Activated naive CD4-positive, alpha-beta T cell treated with Interleukin-2 at 50 U/mL for 16 hours (primary cell): Measurements from ENCODE around the gene ARFGEF3.
"Not testable (repeated sequence)": the region's sequence is repeated elsewhere in the genome, so short reads cannot be mapped to it uniquely, and the experiment has no call there.

ENCODE experiments used
- DNase-seq: peaks from one replicate; pipeline ENCODE4 v3.0.0-alpha.2; 2020

Gene ARFGEF3

DNA sequence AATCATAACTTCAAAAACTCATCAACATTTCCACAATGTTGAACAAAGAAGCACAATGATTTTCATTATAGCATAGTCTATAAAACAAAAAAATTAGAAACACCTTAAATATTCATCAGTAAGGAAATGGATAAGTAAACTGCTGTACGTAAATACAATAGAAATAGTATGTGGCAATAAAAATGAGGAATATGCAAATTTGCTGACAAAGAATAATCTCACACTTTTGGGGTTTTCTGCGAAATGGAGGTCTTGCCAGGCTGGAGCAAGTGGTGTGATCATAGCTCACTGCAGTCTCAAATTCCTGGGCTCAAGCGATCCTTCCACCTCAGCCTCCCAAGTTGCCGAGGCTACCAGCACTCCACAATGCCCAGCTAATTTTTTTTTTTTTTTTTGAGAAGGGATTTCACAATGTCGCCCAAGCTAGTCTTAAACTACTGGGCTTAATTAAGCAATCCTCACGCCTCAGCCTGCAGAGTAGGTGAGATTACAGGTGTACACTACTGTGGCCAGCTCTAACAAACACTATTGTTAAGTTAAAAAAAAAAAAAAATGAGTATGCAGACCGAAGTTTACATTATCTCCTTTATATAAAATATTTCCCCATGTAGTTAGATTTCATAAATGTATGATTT lies 157.1 kb downstream of the ARFGEF3 start:
- DNase-seq: no peak

DNA sequence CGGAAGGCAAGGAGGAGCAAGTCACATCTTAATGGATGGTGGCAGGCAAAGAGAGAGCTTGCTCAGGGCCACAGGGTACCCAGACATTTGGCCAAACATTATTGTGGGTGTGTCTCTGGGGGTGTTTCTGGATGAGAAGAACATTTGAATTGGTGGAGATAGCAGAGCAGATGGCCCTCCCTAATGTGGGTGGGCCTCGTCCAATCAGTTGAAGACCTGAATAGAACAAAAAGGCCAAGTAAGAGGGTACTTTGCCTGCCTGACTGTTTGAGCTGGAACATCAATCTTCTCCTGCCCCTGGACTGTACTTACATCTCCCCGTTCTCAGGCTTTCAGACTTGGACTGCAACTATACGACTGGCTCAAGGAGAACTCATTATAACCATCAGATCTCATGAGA lies 160.2 kb downstream of the ARFGEF3 start:
- no peak for DNase-seq

DNA sequence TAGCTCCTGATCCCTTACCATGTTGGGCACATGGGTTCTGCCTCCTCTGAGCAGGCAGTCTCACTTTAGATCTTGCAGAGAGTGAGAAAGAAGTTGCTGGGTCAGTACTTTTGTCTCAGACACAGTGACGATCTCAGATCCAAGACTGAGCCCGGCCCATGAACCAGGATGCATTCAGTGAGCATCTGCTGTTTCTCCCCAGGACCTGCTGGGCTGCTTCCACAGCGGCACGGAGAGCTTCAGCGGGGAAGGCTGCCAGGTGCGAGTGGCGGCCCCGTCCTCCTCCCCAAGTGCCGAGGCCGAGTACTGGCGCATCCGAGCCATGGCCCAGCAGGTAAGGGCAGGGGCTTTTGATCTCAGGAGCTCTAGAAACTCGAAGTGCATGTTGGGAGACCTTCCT lies 162.1 kb downstream of the ARFGEF3 start:
- no peak for DNase-seq

DNA sequence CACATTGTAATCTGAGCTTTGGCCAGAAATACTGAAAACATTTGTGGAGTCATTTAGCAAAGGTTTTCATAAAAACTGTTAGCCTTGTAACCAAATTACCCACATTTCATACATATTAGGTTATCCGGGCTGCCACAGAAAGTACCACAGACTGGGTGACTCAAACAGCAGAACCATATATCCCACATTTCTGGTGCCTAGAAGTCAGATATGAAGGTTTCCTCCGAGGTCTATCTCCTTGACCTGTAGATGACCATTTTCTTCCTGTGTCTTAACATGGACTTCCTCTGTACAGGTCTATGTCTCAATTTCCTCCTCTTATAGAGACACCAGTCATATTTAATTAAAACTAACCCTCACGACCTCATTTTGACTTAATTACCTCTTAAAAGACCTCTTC lies 166.5 kb downstream of the ARFGEF3 start:
- DNase-seq: no peak

DNA sequence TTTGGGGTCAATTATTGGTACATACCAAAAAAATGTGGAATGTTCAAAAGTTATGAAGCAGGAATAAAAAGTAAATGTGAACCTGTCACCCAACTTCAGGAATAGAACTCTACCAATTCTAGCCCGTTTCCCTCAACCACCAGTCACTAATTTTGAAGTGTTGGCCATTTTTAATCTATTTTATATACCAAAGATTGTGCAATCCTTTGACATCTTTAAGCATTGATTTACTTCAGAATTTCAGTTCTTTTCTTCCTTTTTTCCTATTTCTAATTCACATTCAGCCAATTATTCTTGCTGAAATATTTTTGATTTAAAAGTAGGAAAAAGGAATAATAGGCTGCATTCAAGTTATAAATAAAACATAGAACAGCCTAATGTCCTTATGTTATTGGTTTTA lies 169.0 kb downstream of the ARFGEF3 start:
- no peak for DNase-seq

DNA sequence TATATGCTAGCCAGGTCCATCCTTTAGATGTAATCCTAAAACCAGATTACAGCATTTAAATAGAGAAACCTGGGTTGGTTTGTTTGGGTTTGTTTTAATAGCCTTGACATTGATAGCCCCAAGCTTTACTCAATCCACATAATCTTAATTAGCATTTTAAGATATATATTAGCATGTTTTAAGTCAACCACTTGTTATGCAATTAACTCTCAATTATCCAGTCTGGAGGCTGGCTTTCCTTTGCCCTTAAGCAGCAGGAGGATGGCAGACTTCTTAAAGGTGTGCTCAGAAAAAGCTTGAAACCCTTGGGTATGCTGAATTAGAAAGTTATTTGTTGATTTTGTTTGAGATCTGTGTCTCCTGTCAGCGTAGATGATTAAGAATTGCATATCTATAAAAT lies 169.7 kb downstream of the ARFGEF3 start:
- no peak for DNase-seq

DNA sequence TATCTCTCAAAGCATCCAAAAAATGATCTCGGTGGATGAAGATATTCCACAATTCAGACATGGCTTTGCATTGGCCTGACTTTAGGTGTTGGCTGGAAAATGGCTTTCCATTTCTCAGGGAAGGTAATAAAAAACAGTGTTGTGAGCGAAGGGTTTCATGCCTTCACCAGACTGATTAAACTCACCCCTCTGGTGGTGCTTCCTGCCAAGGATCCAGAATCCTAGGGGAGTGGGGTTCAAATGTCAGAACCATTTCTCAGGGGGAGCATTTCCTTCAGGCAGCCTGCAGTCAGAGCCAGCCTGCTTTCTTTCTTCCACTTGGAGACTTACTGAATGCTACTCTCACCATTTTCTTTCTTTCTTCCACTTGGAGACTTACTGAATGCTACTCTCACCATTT lies 170.2 kb downstream of the ARFGEF3 start:
- no peak for DNase-seq

DNA sequence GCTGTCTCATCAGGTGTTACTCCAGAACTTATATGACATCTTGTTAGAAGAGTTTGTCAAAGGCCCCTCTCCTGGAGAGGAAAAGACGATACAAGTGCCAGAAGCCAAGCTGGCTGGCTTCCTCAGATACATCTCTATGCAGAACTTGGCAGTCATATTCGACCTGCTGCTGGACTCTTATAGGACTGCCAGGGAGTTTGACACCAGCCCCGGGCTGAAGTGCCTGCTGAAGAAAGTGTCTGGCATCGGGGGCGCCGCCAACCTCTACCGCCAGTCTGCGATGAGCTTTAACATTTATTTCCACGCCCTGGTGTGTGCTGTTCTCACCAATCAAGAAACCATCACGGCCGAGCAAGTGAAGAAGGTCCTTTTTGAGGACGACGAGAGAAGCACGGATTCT lies 172.3 kb downstream of the ARFGEF3 start:
- DNase-seq: no peak

DNA sequence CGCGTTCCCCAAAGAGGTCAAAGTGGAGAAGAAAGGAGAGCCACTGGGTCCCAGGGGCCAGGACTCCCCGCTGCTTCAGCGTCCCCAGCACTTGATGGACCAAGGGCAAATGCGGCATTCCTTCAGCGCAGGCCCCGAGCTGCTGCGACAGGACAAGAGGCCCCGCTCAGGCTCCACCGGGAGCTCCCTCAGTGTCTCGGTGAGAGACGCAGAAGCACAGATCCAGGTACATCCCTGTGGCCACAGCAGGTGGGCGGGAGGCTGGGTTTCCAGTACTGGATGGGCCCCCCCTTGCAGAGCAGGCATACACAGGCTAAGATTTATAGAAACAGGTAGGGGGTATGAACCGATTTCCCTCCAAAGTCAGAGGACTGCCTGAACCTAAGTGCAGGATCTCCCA lies 173.2 kb downstream of the ARFGEF3 start:
- DNase-seq: no peak

DNA sequence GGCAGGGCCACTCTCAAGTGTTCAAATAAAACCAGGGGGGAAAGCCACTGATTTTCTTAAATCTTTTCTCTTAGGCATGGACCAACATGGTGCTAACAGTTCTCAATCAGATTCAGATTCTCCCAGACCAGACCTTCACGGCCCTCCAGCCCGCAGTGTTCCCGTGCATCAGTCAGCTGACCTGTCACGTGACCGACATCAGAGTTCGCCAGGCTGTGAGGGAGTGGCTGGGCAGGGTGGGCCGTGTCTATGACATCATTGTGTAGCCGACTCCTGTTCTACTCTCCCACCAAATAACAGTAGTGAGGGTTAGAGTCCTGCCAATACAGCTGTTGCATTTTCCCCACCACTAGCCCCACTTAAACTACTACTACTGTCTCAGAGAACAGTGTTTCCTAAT lies 174.5 kb downstream of the ARFGEF3 start:
- no peak for DNase-seq

DNA sequence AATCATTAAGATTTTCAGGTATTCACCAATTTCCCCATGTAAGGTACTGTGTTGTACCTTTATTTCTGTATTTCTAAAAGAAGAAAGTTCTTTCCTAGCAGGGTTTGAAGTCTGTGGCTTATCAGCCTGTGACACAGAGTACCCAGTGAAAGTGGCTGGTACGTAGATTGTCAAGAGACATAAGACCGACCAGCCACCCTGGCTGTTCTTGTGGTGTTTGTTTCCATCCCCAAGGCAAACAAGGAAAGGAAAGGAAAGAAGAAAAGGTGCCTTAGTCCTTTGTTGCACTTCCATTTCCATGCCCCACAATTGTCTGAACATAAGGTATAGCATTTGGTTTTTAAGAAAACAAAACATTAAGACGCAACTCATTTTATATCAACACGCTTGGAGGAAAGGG lies 175.3 kb downstream of the ARFGEF3 start:
- DNase-seq: no peak

DNA sequence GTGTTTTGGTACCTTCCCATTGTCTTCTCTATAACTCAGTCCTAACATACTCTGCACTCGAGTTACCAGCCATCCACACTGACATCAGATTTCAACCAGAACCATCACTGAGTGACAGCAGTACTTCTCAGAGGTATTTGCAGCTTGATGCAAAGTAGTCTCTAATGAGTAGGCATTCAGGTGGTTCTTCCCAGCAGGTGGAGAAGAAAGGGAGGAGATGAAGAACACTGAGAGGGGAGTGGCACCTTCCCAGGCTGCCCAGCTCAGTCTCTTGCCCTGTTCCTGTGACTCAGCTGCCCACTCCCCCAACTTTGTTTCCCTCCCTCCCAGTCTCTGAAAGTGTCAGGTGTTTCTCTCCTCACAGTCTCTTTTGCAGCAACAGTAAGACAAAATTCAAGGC lies 177.3 kb downstream of the ARFGEF3 start:
- no peak for DNase-seq

DNA sequence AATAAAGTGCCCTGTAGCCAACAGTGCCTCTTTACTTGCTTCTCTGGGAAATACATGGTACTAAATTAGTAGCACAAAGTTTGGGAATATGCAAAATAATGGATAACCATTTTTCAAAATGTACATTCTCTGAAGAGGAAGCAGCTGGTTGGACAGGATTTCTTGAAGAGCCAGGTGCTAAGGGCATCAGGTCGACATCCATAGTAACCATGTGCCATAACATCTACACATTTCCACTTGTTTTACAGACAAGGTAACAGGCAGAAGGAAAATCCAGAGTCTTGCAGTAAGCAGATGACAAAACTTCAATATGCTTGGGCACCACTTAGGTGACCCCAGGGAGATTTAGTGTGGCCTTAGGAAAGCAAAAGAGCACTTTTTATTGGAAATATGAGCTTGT lies 179.4 kb downstream of the ARFGEF3 start:
- DNase-seq: no peak

DNA sequence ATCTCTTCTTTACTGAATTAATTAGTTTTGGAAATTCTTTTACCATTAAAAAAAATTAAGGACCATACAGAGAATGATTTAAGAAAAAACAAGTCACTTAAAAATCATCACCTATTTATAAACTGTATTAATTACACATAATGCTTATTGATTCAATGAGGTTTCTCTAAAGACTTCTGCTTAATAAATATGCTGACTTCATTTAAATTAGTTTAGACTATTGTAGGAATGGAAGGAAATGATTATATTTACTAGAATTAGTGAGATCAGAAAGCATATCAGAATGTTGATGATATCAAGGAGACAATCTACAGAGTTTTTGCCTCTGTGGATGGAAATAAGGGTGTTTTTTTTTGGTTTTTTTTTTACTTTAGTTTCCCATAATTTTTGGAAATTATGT lies 181.4 kb downstream of the ARFGEF3 start:
- DNase-seq: no peak

DNA sequence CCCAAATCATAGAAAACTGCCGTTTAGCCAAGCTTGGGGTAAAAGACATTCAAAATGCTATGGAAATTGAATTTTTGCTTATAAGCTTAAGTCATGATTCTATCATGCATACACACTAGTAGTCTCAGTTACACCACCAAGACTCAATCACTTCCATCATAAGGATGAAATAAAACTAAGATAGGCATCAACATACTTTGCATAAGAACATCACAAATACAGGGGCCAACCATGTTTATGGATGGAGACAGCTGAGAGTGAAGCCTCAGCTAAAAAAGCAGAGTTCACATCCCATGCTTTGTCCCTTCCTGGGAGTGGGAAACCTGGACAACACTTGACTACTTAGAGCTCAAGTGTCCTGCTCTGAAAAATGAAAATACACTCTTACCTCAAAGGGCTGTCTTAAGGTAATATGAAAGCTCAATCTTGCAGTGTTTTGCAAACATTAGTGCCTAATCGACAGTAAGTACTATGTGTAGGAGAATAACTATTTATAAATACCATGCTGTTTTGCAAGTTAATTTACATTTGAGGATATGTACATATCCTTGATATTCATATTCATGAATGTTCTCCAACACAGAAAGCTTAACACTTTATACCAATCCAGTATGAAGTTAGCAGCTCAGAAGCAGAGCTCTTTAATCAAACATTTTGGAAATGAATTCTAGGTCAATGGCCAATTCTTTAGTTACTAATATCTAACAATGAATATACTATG lies 184.0 kb downstream of the ARFGEF3 start:
- DNase-seq: no peak

DNA sequence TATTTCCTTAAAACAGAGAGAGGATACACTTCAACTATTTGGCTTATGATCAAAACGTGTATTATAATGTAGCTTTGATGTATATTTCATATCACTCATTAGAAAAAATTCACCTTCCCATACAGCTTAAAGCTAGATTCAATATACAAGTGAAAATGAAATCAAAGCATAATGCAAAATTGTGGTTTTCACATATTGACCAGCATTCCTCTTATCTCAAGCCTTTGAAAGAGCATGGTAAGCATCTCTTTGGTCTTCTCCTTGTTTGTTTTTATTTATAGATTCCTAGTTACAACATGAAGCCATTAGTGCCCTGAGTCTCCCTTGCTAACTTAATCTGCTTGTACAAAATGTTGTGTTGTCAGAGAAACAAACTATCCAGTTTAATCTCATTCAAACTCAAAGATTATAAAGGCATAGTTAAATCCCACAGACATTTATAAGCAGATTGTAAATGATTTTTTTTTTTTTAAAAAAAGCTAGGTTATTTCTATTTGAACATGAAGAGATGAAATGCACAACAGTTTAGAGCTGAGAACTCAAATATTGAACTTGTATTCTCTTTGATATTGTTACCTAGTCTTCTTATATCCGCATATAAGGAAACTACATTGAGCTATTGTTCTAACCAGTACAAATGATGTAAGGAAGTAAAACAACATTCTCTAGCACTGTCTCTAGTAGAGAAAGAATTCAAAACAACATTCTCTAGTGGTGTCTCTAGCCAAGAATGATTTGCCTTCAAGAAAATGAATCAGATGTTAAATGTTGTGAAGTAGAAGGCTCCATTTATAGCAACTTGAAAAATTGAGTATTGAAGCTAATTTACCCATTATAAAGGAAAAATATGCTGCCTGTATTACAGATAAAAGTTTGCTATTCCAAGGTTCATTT lies 184.8 kb downstream of the ARFGEF3 start:
- DNase-seq: no peak

DNA sequence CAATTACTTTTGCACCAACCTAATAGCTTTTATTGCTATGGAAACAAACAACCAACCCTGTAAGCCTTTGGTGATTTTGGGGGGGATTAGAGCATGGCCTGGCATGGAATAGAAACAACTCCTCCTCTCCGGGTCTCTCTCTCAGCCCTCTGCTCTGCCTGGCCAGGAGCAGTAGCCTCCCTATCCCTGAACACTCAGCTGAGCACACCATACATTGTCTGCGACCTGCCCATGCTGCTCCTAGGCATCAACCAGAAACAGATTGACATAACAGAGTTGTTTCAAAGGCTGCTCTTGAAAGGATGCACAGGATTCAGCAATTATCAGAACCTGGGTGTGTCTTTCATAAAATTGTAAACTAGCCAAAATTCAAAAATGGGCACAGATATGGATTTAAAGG lies 186.1 kb downstream of the ARFGEF3 start:
- DNase-seq: no peak

DNA sequence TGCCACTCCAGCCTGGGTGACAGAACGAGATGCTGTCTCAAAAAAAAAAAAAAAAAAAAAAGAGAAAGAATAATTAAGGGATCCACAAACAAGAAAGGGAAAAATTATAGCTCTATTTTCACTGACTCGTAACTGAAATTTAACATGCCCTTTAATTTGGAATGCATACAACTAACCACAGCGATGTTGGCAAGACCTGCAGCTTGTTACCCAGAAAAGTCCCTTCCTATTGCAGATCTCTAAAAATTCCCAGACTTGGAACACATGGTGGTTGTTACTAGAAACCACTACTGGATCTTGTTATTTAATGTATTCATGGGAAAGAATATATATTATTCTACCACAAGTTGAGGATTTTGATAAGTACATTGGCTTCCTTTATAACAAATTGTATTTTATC lies 188.2 kb downstream of the ARFGEF3 start:
- DNase-seq: no peak

DNA sequence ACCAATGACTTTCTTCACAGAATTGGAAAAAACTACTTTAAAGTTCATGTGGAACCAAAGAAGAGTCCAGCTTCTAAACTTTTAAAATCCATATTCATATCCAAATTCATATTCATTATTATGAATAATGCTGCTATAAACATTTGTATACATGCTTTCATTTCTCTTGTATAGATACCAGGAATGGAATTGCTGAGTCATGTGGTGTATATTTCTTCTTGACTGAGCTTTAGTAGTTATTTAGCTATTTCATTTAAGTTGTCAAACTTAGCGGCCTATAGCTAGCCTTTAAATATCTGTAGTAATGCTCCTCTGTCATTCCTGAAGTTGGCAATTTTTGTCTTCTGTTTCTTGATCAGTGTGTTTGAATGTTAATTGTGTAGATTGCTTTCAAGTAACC lies 196.2 kb downstream of the ARFGEF3 start:
- no peak for DNase-seq

DNA sequence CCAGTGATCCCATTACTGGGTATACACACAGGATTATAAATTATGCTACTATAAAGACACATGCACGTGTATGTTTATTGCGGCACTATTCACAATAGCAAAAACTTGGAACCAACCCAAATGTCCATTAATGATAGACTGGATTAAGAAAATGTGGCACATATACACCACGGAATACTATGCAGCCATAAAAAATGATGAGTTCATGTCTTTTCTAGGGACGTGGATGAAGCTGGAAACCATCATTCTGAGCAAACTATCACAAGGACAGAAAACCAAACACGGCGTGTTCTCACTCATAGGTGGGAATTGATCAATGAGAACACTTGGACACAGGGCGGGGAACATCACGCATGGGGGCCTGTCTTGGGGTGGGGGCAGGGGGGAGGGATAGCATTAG lies 206.9 kb downstream of the ARFGEF3 start:
- DNase-seq: not testable (repeated sequence)

DNA sequence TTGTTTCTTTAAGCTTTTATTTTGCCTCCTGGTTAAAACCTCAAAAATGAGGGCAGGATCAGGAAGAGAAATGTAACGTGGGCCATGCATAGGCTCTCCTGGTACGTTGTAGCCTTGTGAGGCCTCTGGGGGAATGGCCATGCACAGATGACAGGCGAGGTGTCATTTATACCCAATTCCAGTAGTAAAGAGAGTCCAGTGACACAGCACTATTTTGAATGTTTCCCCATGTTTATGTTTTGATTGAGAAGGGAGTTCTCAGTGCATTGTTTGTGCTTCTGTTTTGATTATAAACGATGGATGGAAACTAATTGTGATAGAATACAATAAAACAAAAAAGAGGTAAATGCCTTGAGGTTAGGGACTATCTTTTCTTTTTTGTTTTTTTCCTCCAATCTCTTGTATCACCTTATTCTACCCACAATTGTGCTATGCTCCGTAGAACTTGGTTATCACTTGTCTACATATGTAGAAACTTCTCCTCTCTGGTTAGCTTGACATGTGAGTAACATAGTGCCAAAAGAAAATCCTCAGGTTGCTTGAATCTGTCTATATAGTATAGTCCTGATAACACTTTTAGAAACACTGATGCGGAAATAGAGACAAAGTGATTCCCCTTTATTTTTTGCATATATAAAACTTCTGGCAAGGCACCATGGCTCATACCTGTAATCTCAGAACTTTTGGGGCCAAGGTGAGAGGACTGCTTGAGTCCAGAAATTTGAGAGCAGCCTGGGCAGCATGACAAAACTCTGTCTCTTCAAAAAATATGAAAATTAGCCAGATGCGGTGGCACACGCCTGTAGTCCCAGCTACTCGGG lies 209.1 kb downstream of the ARFGEF3 start:
- no peak for DNase-seq

DNA sequence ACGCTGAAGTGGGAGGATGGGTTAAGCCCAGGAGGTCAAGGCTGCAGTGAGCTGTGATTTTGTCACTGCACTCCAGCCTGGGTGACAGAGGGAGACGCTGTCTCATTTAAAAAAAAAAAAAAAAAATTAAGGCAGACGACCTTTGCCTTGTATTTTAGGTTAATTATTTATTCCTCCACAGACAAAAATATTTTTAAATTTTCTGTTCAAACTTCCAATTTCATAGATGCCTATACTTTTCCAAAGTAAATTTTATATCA lies 209.6 kb downstream of the ARFGEF3 start:
- DNase-seq: no peak

DNA sequence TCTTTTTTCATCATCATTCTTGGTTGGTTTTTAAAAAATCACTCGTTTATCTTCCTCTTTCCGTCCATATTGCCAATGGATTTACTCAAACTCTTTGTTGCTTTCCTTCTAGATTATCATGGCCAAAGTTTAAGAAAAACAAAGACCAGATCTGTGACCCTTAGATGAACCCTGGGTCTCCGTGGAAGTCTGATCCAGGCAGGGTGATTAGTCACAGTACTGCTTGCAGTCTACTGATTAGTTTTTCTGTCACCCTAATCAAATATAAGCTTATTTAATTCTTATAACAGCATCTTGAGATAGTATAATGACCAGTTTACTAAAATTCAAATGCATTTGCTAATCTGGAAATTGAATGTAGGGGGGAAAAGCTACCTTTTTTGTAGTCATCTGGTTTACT lies 210.0 kb downstream of the ARFGEF3 start:
- DNase-seq: no peak
